KMS-11 (cell line): ENCODE measurements around the gene SPRR2B.

Experiments used
- H2AFZ ChIP-seq: fragments of 200-600 bp; sonication (generic); 2 replicates; pipeline ENCODE4 v1.6.1; 2016; ENCODE audit warnings: antibody characterized with exemption, mixed run types, low read depth
- H3K27ac ChIP-seq: fragments of 200-600 bp; sonication (generic); 2 replicates; pipeline ENCODE4 v1.6.1; 2016; ENCODE audit warnings: mild to moderate bottlenecking, mixed run types
- H3K27me3 ChIP-seq: fragments of 200-600 bp; sonication (generic); 2 replicates; pipeline ENCODE4 v1.6.1; 2017; ENCODE audit warnings: mild to moderate bottlenecking, low read depth, mixed run types, moderate library complexity; ENCODE audit not compliant: insufficient read depth
- H3K36me3 ChIP-seq: fragments of 200-600 bp; sonication (generic); 2 replicates; pipeline ENCODE4 v1.6.1; 2017; ENCODE audit warnings: mild to moderate bottlenecking, mixed run types; ENCODE audit not compliant: insufficient read depth
- H3K4me1 ChIP-seq: fragments of 200-600 bp; sonication (generic); 2 replicates; pipeline ENCODE4 v1.6.1; 2016; ENCODE audit warnings: mild to moderate bottlenecking, low read depth, mixed run types; ENCODE audit not compliant: poor library complexity, severe bottlenecking
- H3K4me2 ChIP-seq: fragments of 200-600 bp; sonication (generic); 2 replicates; pipeline ENCODE4 v1.7.0; 2016; ENCODE audit warnings: mild to moderate bottlenecking, mixed run types
- H3K4me3 ChIP-seq: fragments of 200-600 bp; sonication (generic); IDR thresholded peaks from 2 replicates; pipeline ENCODE4 v1.6.1; 2017; ENCODE audit warnings: low read depth, low read length, mixed read lengths; ENCODE audit not compliant: insufficient read depth
- H3K79me2 ChIP-seq: fragments of 200-600 bp; sonication (generic); 2 replicates; pipeline ENCODE4 v1.6.1; 2016; ENCODE audit warnings: low read depth, mixed run types; ENCODE audit not compliant: insufficient read depth
- H3K9ac ChIP-seq: fragments of 200-600 bp; sonication (generic); 2 replicates; pipeline ENCODE4 v1.6.1; 2016; ENCODE audit warnings: mild to moderate bottlenecking, mixed run types
- H4K20me1 ChIP-seq: fragments of 200-600 bp; sonication (generic); 2 replicates; pipeline ENCODE4 v1.6.1; 2016; ENCODE audit warnings: mild to moderate bottlenecking, mixed run types; ENCODE audit not compliant: insufficient read depth
- TF ChIP-seq, protein P1 (sequence below): fragments of 200-600 bp; sonication (generic); conservative IDR thresholded peaks from 2 replicates; pipeline ENCODE4 v1.6.1; 2017; ENCODE audit warnings: low read depth, mild to moderate bottlenecking, antibody characterized with exemption, low read length, moderate library complexity, mixed read lengths

The SPRR2B gene

DNA sequence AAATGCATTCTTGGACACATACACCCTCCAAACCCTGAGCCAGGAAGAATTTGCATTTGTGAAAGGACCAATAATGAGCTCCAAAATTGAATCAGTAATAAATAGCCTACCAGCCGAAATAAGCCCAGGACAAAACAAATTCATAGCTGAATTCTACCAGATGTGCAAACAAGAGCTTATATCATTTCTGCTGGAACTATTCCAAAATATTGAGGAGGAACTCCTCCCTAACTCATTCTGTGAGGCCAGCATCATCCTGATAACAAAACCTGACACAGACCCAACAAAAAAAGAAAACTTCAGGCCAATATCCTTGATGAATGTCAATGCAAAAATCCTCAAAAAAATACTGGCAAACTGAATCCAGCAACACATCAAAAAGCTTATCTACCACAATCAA, 16.2 kb upstream of the SPRR2B start:
- no peaks in the 10 kb centered on the region for H3K36me3 ChIP-seq
- H3K4me1 ChIP-seq, result no peaks in the 10 kb centered on the region
- H3K79me2 ChIP-seq, result no peaks in the 10 kb centered on the region
- no peaks in the 10 kb centered on the region for H3K27me3 ChIP-seq
- TF ChIP-seq, protein P1, sequence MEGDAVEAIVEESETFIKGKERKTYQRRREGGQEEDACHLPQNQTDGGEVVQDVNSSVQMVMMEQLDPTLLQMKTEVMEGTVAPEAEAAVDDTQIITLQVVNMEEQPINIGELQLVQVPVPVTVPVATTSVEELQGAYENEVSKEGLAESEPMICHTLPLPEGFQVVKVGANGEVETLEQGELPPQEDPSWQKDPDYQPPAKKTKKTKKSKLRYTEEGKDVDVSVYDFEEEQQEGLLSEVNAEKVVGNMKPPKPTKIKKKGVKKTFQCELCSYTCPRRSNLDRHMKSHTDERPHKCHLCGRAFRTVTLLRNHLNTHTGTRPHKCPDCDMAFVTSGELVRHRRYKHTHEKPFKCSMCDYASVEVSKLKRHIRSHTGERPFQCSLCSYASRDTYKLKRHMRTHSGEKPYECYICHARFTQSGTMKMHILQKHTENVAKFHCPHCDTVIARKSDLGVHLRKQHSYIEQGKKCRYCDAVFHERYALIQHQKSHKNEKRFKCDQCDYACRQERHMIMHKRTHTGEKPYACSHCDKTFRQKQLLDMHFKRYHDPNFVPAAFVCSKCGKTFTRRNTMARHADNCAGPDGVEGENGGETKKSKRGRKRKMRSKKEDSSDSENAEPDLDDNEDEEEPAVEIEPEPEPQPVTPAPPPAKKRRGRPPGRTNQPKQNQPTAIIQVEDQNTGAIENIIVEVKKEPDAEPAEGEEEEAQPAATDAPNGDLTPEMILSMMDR, result no peak
- no peak overlapping the region for H2AFZ ChIP-seq
- H4K20me1 ChIP-seq, result no peaks in the 10 kb centered on the region
- H3K9ac ChIP-seq, result no peak overlapping the region
- H3K4me2 ChIP-seq, result no peak overlapping the region
- H3K27ac ChIP-seq, result no peak overlapping the region
- H3K4me3 ChIP-seq, result no peak overlapping the region

DNA sequence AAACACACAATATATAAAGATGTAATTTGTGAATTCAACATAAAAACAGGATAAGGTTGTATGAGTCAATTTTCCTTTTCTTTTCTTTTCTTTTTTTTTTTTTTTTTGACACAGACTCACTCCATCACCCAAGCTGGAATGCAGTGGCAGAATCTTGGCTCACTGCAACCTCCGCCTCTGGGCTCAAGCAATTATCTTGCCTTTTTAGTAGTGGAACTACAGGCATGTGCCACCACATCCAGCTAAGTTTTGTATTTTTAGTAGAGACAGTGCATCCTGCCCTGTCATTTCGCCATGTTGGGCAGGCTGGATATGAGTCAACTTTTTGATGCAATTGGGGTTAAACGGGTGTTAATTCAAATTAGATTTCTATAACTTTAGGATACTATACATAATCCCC, 10.3 kb upstream of the SPRR2B start:
- Histone ChIP-seq H3K79me2 (no peaks in the 10 kb centered on the region), H3K4me1 (no peaks in the 10 kb centered on the region), H3K4me3 (no peak overlapping the region), H4K20me1 (no peaks in the 10 kb centered on the region), H3K27me3 (no peaks in the 10 kb centered on the region), H3K4me2 (no peak overlapping the region), H3K36me3 (no peaks in the 10 kb centered on the region), H2AFZ (no peak overlapping the region), H3K9ac (no peak overlapping the region), H3K27ac (no peak overlapping the region)
- TF ChIP-seq, protein P1, result no peak

DNA sequence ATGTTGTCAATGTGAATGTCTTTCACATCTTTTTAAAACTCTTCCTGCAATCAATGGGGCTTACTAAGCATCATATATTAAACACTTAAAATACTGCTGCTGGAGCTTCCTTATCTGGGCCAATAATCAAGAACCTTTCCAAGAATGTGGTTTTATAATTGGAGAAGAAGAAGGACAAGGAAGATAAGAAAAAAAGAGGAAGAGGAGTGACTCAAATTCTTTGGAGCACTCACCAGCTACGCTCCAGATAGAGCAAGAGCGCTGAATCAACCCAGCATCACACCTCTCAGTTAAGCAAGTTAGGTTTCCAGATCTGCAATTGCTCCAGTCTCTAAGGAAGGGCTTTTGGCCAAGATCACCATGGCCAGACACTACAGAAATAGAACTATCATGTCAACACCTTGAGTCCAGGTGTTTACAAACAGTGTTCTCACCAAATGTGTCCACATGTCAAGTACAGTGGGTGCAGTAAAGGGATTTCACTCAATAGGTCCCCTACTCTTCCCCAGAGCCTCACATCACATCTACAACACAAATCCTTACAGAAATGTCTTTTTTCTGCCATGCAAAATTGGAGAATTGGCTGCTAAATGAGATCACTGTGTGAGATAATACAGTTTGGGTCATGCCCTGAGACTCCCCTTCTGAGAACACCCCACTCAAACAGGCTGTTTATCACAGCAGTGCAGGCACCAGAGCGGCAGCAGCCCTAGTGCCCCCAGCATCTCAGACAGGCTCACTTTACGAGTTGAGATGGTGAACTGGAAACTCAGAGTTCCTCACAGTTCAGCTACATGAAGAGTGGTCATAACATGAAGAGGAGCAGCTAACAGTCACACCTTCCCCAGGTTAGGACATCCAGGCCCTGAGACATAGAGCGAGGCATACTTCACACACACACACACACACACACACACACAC, 1.7 kb upstream of the SPRR2B start:
- TF ChIP-seq, protein P1, result no peak
- H3K36me3 ChIP-seq, result no peaks in the 10 kb centered on the region
- no peaks in the 10 kb centered on the region for H3K4me1 ChIP-seq
- H3K4me2 ChIP-seq, result no peak overlapping the region
- H3K27ac ChIP-seq, result no peak overlapping the region
- H4K20me1 ChIP-seq, result no peaks in the 10 kb centered on the region
- H3K4me3 ChIP-seq, result no peak overlapping the region
- H3K9ac ChIP-seq, result no peak overlapping the region
- H3K27me3 ChIP-seq, result no peaks in the 10 kb centered on the region
- no peak overlapping the region for H2AFZ ChIP-seq
- no peaks in the 10 kb centered on the region for H3K79me2 ChIP-seq

DNA sequence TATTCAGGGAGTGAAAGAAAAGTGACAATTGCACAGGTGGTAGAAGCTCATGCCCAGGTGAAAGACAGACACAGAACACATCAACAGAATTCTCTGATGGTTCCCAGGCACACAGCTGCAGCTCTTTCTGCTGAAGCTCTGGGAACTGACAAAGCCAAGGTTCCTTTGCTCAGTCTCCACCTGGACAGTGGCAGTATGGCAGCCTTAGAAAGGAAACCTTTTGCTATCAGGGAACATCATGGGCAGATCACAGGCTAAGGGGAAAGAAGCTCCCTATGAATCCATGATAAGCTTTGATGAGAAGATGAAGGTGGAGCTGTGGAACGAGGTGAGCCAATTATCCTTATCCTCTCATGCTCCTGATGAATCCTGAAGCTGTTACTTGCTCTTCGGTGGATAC, 1.2 kb downstream of the SPRR2B start:
- Histone ChIP-seq H3K9ac (no peak overlapping the region), H3K79me2 (no peaks in the 10 kb centered on the region), H3K4me2 (no peak overlapping the region), H3K36me3 (no peaks in the 10 kb centered on the region), H4K20me1 (no peaks in the 10 kb centered on the region), H3K27me3 (no peaks in the 10 kb centered on the region), H3K4me1 (no peaks in the 10 kb centered on the region), H2AFZ (no peak overlapping the region), H3K27ac (no peak overlapping the region), H3K4me3 (no peak overlapping the region)
- TF ChIP-seq, protein P1, result no peak
